ENCODE results near the gene OAT.

The OAT gene

DNA sequence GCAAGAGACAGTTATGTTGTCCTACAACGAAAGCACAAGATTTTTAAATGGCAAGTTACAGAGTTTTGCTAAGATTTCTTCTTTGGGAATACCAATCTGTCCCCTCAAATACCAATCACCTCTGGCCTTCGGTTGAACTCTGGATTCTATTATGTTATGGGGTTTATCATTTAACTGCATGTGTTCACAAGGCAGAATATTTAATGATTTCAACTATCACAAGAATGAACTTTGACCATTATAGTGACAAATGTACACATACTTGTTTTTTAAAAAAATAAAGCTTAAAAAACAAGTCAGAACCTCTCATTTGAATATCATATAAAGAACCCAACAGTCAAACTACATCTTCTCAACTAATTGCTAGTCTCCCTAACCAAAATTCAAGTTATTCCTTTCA lies 11.3 kb downstream of the OAT start:
- H3K27me3 Mint-ChIP-seq (ENCODE audit: low read depth, poor library complexity), result peaks cover 3% of the 10 kb centered on the region
- no peaks in the 10 kb centered on the region for H3K9me3 Mint-ChIP-seq
- no peak overlapping the region for H3K27ac Mint-ChIP-seq
- H3K4me1 Mint-ChIP-seq, result peaks cover 10% of the 10 kb centered on the region
- TF ChIP-seq, protein P1, sequence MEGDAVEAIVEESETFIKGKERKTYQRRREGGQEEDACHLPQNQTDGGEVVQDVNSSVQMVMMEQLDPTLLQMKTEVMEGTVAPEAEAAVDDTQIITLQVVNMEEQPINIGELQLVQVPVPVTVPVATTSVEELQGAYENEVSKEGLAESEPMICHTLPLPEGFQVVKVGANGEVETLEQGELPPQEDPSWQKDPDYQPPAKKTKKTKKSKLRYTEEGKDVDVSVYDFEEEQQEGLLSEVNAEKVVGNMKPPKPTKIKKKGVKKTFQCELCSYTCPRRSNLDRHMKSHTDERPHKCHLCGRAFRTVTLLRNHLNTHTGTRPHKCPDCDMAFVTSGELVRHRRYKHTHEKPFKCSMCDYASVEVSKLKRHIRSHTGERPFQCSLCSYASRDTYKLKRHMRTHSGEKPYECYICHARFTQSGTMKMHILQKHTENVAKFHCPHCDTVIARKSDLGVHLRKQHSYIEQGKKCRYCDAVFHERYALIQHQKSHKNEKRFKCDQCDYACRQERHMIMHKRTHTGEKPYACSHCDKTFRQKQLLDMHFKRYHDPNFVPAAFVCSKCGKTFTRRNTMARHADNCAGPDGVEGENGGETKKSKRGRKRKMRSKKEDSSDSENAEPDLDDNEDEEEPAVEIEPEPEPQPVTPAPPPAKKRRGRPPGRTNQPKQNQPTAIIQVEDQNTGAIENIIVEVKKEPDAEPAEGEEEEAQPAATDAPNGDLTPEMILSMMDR (IDR thresholded peaks at IDR 0.05), result no peak
- no peak overlapping the region for H3K4me3 Mint-ChIP-seq
- no peak for DNase-seq
- H3K36me3 Mint-ChIP-seq (ENCODE audit: low read depth), result peaks cover 60% of the 10 kb centered on the region

DNA sequence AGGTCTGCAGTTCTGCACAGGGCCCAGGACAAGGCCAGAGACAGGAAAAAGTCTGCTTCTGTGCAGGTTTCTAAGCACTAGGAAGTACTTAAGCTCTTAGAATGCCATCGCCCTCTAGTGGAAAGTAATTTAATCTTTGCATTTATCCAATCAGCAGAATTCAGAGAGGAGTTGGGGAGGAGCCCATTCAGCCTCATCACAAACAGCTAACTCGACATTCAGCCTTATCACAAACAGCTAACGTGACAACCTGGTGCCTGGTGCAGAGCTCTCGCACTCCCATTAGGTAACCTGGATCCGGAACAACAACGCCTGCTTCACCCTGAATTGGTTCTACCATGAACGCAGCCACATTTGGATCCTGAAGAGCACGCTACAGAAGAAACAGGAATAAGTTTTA lies 15.2 kb downstream of the OAT start:
- Mint-ChIP-seq H3K27me3 (ENCODE audit: low read depth, poor library complexity) (no peaks in the 10 kb centered on the region), H3K4me3 (no peak overlapping the region), H3K9me3 (no peaks in the 10 kb centered on the region), H3K36me3 (ENCODE audit: low read depth) (peaks cover 62% of the 10 kb centered on the region), H3K27ac (no peak overlapping the region), H3K4me1 (peaks cover 10% of the 10 kb centered on the region)
- peak; percentile 44 for DNase-seq
- TF ChIP-seq, protein P1 (IDR thresholded peaks at IDR 0.05), result peak; percentile 61

DNA sequence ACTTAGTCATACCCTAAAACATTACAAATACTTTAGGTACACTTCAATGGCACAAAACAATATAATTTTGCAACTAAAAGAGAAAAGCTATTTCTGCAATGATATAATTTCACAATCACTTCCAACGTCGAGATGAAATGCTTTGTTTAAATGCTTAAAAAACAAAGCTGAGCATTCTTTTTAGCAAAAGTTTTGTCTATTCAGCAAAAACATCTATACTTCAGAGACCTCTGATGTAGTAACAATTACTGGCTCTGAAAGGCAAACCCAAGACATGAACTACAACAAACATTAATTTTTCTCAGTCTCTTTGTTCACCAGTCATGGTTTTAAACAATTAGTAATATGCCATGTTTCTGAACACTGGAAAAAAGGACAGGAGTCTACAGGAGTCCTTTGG lies 16.4 kb downstream of the OAT start:
- peaks cover 54% of the 10 kb centered on the region for H3K36me3 Mint-ChIP-seq (ENCODE audit: low read depth)
- H3K4me1 Mint-ChIP-seq, result peaks cover 10% of the 10 kb centered on the region
- H3K4me3 Mint-ChIP-seq, result no peak overlapping the region
- no peaks in the 10 kb centered on the region for H3K27me3 Mint-ChIP-seq (ENCODE audit: low read depth, poor library complexity)
- H3K9me3 Mint-ChIP-seq, result no peaks in the 10 kb centered on the region
- no peak for DNase-seq
- H3K27ac Mint-ChIP-seq, result no peak overlapping the region
- TF ChIP-seq, protein P1 (IDR thresholded peaks at IDR 0.05), result no peak

DNA sequence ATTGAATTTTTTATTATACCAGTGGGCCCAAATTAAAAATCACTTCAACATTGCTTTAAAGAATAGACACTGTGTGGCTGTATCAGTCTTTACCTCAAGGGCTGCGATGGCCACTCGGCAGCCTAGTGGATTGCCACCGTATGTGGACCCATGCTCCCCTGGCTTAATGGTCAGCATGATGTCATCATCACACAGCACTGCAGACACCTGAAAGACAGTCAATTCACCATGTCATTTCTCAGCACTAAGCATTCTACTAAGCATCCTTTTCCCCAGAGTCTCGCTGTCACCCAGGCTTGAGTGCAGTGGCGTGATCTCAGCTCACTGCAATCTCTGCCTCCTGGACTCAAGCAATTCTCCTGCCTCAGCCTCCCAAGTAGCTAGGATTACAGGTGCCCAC lies 17.1 kb downstream of the OAT start:
- H3K27ac Mint-ChIP-seq, result no peak overlapping the region
- DNase-seq, result no peak
- no peaks in the 10 kb centered on the region for H3K9me3 Mint-ChIP-seq
- peaks cover 47% of the 10 kb centered on the region for H3K36me3 Mint-ChIP-seq (ENCODE audit: low read depth)
- no peak overlapping the region for H3K4me3 Mint-ChIP-seq
- H3K4me1 Mint-ChIP-seq, result peaks cover 10% of the 10 kb centered on the region
- H3K27me3 Mint-ChIP-seq (ENCODE audit: low read depth, poor library complexity), result no peaks in the 10 kb centered on the region
- TF ChIP-seq, protein P1 (IDR thresholded peaks at IDR 0.05), result no peak

DNA sequence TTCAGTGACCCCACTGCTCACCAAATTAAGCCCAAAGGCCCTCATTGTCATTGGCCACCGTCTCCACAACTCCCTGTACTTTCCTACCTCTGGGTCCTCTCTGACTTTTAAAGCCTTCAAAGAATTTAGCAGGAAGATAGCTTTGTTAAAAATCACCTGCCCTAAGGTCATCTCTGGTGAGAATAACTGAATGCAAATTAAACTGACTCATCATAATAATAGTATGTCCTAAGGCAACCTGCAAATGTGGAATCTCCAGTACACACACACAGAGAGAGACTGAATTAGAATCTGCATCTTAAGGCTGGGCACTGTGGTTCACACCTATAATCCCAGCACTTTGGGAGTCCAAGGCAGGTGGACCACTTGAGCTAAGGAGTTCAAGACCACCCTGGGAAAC lies 24.1 kb downstream of the OAT start:
- no peaks in the 10 kb centered on the region for H3K4me1 Mint-ChIP-seq
- H3K27me3 Mint-ChIP-seq (ENCODE audit: low read depth, poor library complexity), result peaks cover 8% of the 10 kb centered on the region
- peaks cover 1% of the 10 kb centered on the region for H3K36me3 Mint-ChIP-seq (ENCODE audit: low read depth)
- DNase-seq, result no peak
- no peak overlapping the region for H3K4me3 Mint-ChIP-seq
- no peaks in the 10 kb centered on the region for H3K9me3 Mint-ChIP-seq
- TF ChIP-seq, protein P1 (IDR thresholded peaks at IDR 0.05), result no peak
- no peak overlapping the region for H3K27ac Mint-ChIP-seq

DNA sequence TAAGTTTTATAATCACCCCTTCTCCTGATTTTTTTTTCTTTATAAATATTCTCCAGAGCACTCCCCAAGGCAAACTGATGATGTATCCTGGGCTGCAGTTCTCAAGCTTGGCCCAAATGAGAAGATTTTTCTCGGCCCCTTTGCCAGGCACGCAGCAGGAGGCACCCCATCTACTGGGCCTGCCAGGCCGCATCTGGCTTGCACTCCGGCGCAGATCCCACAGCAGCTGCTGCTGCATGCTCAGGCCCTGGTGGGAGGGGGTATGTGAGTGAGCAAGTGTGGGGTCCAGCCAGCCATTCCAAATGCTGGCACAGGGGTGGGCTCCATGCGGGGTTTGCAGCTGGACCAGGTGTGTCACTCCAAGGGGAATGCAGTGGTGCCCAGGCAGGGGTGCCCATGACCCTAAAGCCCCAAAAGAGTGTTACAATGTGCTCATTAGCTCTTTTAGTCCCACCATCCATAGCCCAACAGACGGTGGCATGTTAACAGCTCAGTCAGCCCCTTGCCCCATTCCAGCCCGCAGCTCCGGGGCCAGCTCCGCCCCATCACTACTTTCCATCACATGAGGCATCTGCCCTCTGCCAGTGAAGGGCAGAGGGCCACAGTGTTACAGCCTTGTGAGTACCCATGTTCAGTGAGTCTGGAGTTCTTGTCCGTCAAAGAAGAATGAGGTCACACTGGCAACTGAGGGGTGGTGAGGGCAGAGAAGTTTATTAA lies 25.9 kb downstream of the OAT start:
- no peak for DNase-seq
- H3K4me1 Mint-ChIP-seq, result no peaks in the 10 kb centered on the region
- H3K27me3 Mint-ChIP-seq (ENCODE audit: low read depth, poor library complexity), result peaks cover 8% of the 10 kb centered on the region
- H3K4me3 Mint-ChIP-seq, result no peak overlapping the region
- no peak overlapping the region for H3K27ac Mint-ChIP-seq
- TF ChIP-seq, protein P1 (IDR thresholded peaks at IDR 0.05), result no peak
- H3K36me3 Mint-ChIP-seq (ENCODE audit: low read depth), result no peaks in the 10 kb centered on the region
- no peaks in the 10 kb centered on the region for H3K9me3 Mint-ChIP-seq

Measured in nephron progenitor cell (in vitro differentiated cells).